Measurements from ENCODE around the gene YTHDC2.

Gene YTHDC2

GRCh38 chr5:113606298-113607134 lies 93.0 kb downstream of the YTHDC2 start:
- peak; percentile 69 for DNase-seq (ENCODE audit: low spot score)

- no peak for DNase-seq (ENCODE audit: low spot score)
These were observed 93.9 kb downstream of the YTHDC2 start for GRCh38 chr5:113607361-113607760.

- peak; percentile 13 for DNase-seq (ENCODE audit: low spot score)
These were observed 94.7 kb downstream of the YTHDC2 start for GRCh38 chr5:113608113-113608596.

GRCh38 chr5:113612060-113612496 lies 98.6 kb downstream of the YTHDC2 start:
- peak; percentile 55 for DNase-seq (ENCODE audit: low spot score)

GRCh38 chr5:113614191-113614590 lies 100.7 kb downstream of the YTHDC2 start:
- DNase-seq (ENCODE audit: low spot score), result no peak

- no peak for DNase-seq (ENCODE audit: low spot score)
These were observed 102.2 kb downstream of the YTHDC2 start for GRCh38 chr5:113615708-113616107.

- no peak for DNase-seq (ENCODE audit: low spot score)
These were observed 103.8 kb downstream of the YTHDC2 start for GRCh38 chr5:113617191-113617796.

- DNase-seq (ENCODE audit: low spot score), result no peak
These were observed 119.5 kb downstream of the YTHDC2 start for GRCh38 chr5:113632996-113633395.

GRCh38 chr5:113634957-113635356 lies 121.5 kb downstream of the YTHDC2 start:
- DNase-seq (ENCODE audit: low spot score), result no peak

- no peak for DNase-seq (ENCODE audit: low spot score)
These were observed 128.2 kb downstream of the YTHDC2 start for GRCh38 chr5:113641715-113642114.
